K562 (cell line): Measurements from ENCODE around the gene PPL. TPM values are rescaled to one million over a fixed set of nuclear protein-coding genes. Genes with fewer than 3 reads are reported as not detected.

ENCODE experiments used
- ATAC-seq: fragments of 200-7000 bp; cut with Tn5 transposase; 3 replicates; pipeline ENCODE4 v1.9.1; 2020; ENCODE audit warnings: moderate library complexity
- BruUV-seq: library from RNA; stranded (reverse); fragments of 400-500 nt; replicated peaks from 2 replicates; lab custom pipeline; 2021; lab: Mats Ljungman, UMichigan
- CTCF ChIA-PET: fragments of 300-600 bp; formaldehyde crosslinking; extraction: SDS; loops from one replicate; lab custom pipeline; 2021; ENCODE audit warnings: low intra/inter-chr PET ratio; lab: Yijun Ruan, JAX
- POLR2A ChIA-PET: fragments of 300-600, 350-650 bp; sonication (Branson Sonifier 250); formaldehyde crosslinking; extraction: SDS; loops from one replicate; lab custom pipeline; 2021; ENCODE audit warnings: antibody characterized with exemption, inconsistent platforms; lab: Yijun Ruan, JAX
- DNase-seq, 4 experiments: peaks; one replicate each; pipeline versions ENCODE4 v3.0.0 to v3.0.0-alpha.2; 2011 to 2018; ENCODE audit warnings: low spot score in 3 of 4, mixed read lengths in 3 of 4; ENCODE audit errors: extremely low read depth in 1 of 4
- FAIRE-seq: peaks from 2 replicates; lab custom pipeline; 2011; peaks lifted over from hg19 to GRCh38; lab: Jason Lieb, UNC
- H2AFZ ChIP-seq: 2 replicates; pipeline ENCODE4 v1.6.0; 2011; ENCODE audit warnings: low read depth, low read length, control low read depth, inconsistent platforms
- H3K27ac ChIP-seq: fragments of 200-600 bp; 3 replicates; pipeline ENCODE4 v1.8.0; 2011; ENCODE audit warnings: low read depth, mild to moderate bottlenecking, control low read depth, inconsistent platforms, low read length, moderate library complexity, mixed read lengths; ENCODE audit errors: extremely low read depth
- H3K27me3 ChIP-seq, 2 experiments: fragments of 300-600 bp in 1 of 2; 2 replicates in 1 of 2; 3 replicates in 1 of 2; pipeline versions ENCODE4 v1.6.0 to v1.8.0; 2011; ENCODE audit warnings: inconsistent platforms in 2 of 2, low read length in 2 of 2, mild to moderate bottlenecking in 1 of 2, mixed read lengths in 1 of 2, moderate library complexity in 1 of 2; ENCODE audit not compliant: control insufficient read depth in 2 of 2, insufficient read depth in 2 of 2
- H3K36me3 ChIP-seq: fragments of 300-600 bp; 3 replicates; pipeline ENCODE4 v1.8.0; 2011; ENCODE audit warnings: mild to moderate bottlenecking, low read length, inconsistent platforms; ENCODE audit not compliant: control insufficient read depth, insufficient read depth
- H3K4me1 ChIP-seq, 2 experiments: fragments of 200-600 bp in 1 of 2; replicated peaks in 1 of 2; 2 replicates in 1 of 2; 3 replicates in 1 of 2; pipeline versions ENCODE4 v1.5.1 to v1.8.0; 2011; ENCODE audit warnings: inconsistent platforms in 2 of 2, low read length in 2 of 2, mild to moderate bottlenecking in 1 of 2, mixed read lengths in 1 of 2, moderate library complexity in 1 of 2; ENCODE audit not compliant: control insufficient read depth in 2 of 2, insufficient read depth in 2 of 2
- H3K4me2 ChIP-seq: 2 replicates; pipeline ENCODE4 v1.6.1; 2011; ENCODE audit warnings: low read length, control low read depth, inconsistent platforms, mixed read lengths; ENCODE audit not compliant: insufficient read depth
- H3K4me3 ChIP-seq: fragments of 200-600 bp; sonication (generic), shearing (Covaris generic); 2 replicates; pipeline ENCODE4 v1.5.1; 2016; ENCODE audit warnings: control low read depth, inconsistent platforms
- H3K79me2 ChIP-seq: fragments of 200-600 bp; 3 replicates; pipeline ENCODE4 v1.8.0; 2011; ENCODE audit warnings: low read length, inconsistent platforms; ENCODE audit not compliant: control insufficient read depth, insufficient read depth
- H3K9ac ChIP-seq, 2 experiments: 2 replicates each; pipeline versions ENCODE4 v1.6.0 to v1.6.1; 2011; ENCODE audit warnings: low read depth in 2 of 2, low read length in 2 of 2, control low read depth in 1 of 2, inconsistent platforms in 1 of 2, mild to moderate bottlenecking in 1 of 2, mixed read lengths in 1 of 2; ENCODE audit not compliant: insufficient read depth in 1 of 2
- H3K9me1 ChIP-seq: one replicate; pipeline ENCODE4 v1.6.0; 2011; ENCODE audit warnings: inconsistent platforms, mild to moderate bottlenecking, low read length, moderate library complexity; ENCODE audit not compliant: control insufficient read depth, insufficient read depth
- H3K9me3 ChIP-seq: replicated peaks from 2 replicates; pipeline ENCODE4 v1.5.1; 2011; ENCODE audit warnings: low read depth, low read length, inconsistent platforms; ENCODE audit not compliant: control insufficient read depth, insufficient read depth
- H4K20me1 ChIP-seq: replicated peaks from 2 replicates; pipeline ENCODE4 v1.6.1; 2011; ENCODE audit warnings: low read length, inconsistent platforms, mixed read lengths; ENCODE audit not compliant: control insufficient read depth, insufficient read depth
- CHD2 ChIP-seq: IDR thresholded peaks from 2 replicates; pipeline ENCODE4 v1.6.1; 2011; ENCODE audit warnings: low read depth, low read length
- DACH1 ChIP-seq: fragments of 450-650 bp; IDR thresholded peaks from 2 replicates; pipeline ENCODE4 v1.6.1; 2018; ENCODE audit not compliant: partially characterized antibody
- FOXA3 ChIP-seq, 2 experiments: fragments of 450-650 bp in 1 of 2; sonication (generic) in 1 of 2; formaldehyde crosslinking; IDR thresholded peaks in 1 of 2; conservative IDR thresholded peaks in 1 of 2; 2 replicates each; pipeline versions ENCODE4 v1.4.0 to v1.8.0; 2020 to 2022; ENCODE audit warnings: mild to moderate bottlenecking in 2 of 2, missing genetic modification reagents in 1 of 2
- JUN ChIP-seq, 2 experiments: sonication (generic) in 1 of 2; formaldehyde crosslinking in 1 of 2; IDR thresholded peaks; 2 replicates each; pipeline versions ENCODE4 v1.6.1 to v1.8.0; 2012 to 2022; ENCODE audit warnings: borderline replicate concordance in 2 of 2, mild to moderate bottlenecking in 2 of 2, improper control_type of control experiment in 1 of 2, low read depth in 1 of 2, low read length in 1 of 2, missing genetic modification reagents in 1 of 2
- MNT ChIP-seq, 2 experiments: fragments of 450-650 bp; conservative IDR thresholded peaks; 2 replicates each; pipeline ENCODE4 v1.6.1; 2017; ENCODE audit warnings: mild to moderate bottlenecking in 2 of 2, moderate library complexity in 2 of 2
- NUFIP1 ChIP-seq: fragments of 450-650 bp; IDR thresholded peaks from 2 replicates; pipeline ENCODE4 v1.6.1; 2018; ENCODE audit not compliant: partially characterized antibody
- SIRT6 ChIP-seq: IDR thresholded peaks from one replicate; pipeline ENCODE4 v1.6.1; 2012; ENCODE audit warnings: low read depth, mild to moderate bottlenecking, control low read depth, inconsistent platforms, low read length, moderate library complexity
- SOX6 ChIP-seq: fragments of 450-650 bp; IDR thresholded peaks from 2 replicates; pipeline ENCODE4 v1.6.1; 2014; ENCODE audit warnings: mild to moderate bottlenecking
- SRF ChIP-seq, 2 experiments: fragments of 250-450, 450-650 bp in 1 of 2; sonication (Bioruptor Pico) in 1 of 2; sonication (generic) in 1 of 2; formaldehyde crosslinking; IDR thresholded peaks; 2 replicates each; pipeline versions ENCODE4 v1.5.0 to v1.5.1; 2020 to 2022; ENCODE audit warnings: mild to moderate bottlenecking in 1 of 2, missing genetic modification reagents in 1 of 2
- TCF7 ChIP-seq: sonication (generic); IDR thresholded peaks from 2 replicates; pipeline ENCODE4 v1.6.1; 2016; ENCODE audit warnings: antibody characterized with exemption, borderline replicate concordance
- THRA ChIP-seq: fragments of 450-650 bp; IDR thresholded peaks from 2 replicates; pipeline ENCODE4 v1.6.1; 2017; ENCODE audit warnings: mild to moderate bottlenecking, moderate library complexity
- TRIM28 ChIP-seq: fragments of 450-650 bp; IDR thresholded peaks from 2 replicates; pipeline ENCODE4 v1.6.1; 2017
- ZBTB26 ChIP-seq: fragments of 450-650 bp; formaldehyde crosslinking; IDR thresholded peaks from 2 replicates; pipeline ENCODE4 v1.4.0; 2022; ENCODE audit warnings: missing genetic modification characterization
- ZC3H8 ChIP-seq: fragments of 450-650 bp; IDR thresholded peaks from 2 replicates; pipeline ENCODE4 v1.6.1; 2017
- ZNF277 ChIP-seq: fragments of 250-450 bp; sonication (Bioruptor Pico); IDR thresholded peaks from 2 replicates; pipeline ENCODE4 v1.8.0; 2022; ENCODE audit warnings: inconsistent platforms, mild to moderate bottlenecking, moderate library complexity, borderline replicate concordance
- ZNF3 ChIP-seq: fragments of 250-450 bp; sonication (Bioruptor Pico); IDR thresholded peaks from 2 replicates; pipeline ENCODE4 v1.5.0; 2021; ENCODE audit warnings: mild to moderate bottlenecking, moderate library complexity
- ZNF583 ChIP-seq: fragments of 250-450 bp; sonication (Bioruptor Pico); IDR thresholded peaks from 2 replicates; pipeline ENCODE4 v1.4.0; 2020
- ZNF644 ChIP-seq: fragments of 200-800 bp; sonication (Bioruptor generic); IDR thresholded peaks from 2 replicates; pipeline ENCODE4 v1.6.1; 2016; ENCODE audit warnings: low read depth, missing genetic modification characterization, missing compliant biosample characterization
- ZNF830 ChIP-seq: fragments of 250-450 bp; sonication (Bioruptor Pico); IDR thresholded peaks from 2 replicates; pipeline ENCODE4 v1.5.0; 2021; ENCODE audit warnings: mild to moderate bottlenecking
- WGBS: fragments of 100-300 bp; shearing (Covaris generic); methylation state at CpG from one replicate; pipeline ENCODE4 v1.1.6; 2016; ENCODE audit warnings: low coverage, mixed read lengths; ENCODE audit not compliant: insufficient coverage; ENCODE audit errors: missing lambda C conversion rate; 5-methylcytosine and 5-hydroxymethylcytosine counted together
- in situ Hi-C: fragments of 300-500 bp; cut with MboI; formaldehyde crosslinking; loops from 4 replicates; pipeline ENCODE4 v1.15.0; 2018; ENCODE audit warnings: inconsistent platforms, mixed read lengths
- intact Hi-C: fragments of 100-400 bp; cut with micrococcal nuclease; formaldehyde crosslinking; loops from 2 replicates; pipeline ENCODE4 v1.14.2; 2022
- polyA plus RNA-seq, 8 experiments: library from polyadenylated mRNA; depleted of rRNA in 4 of 8; stranded (reverse) in 5 of 8; unstranded in 3 of 8; fragments of >200 nt; fragmentation: Nextera tagmentation in 2 of 8; fragmentation: Illumina TruSeq in 1 of 8; extraction: Ambion mirVana in 2 of 8; extraction: Trizol in 1 of 8; gene quantifications; 2 replicates each; pipeline versions ENCODE4 v1.2.1 to v1.2.3, GENCODE V29; 2011 to 2014; ENCODE audit warnings: inconsistent platforms in 1 of 8, missing spikeins in 1 of 8
- total RNA-seq, 7 experiments: library from RNA; depleted of rRNA in 6 of 7; stranded (reverse); fragments of >200 nt in 6 of 7; fragmentation: Illumina TruSeq in 2 of 7; extraction: Trizol in 2 of 7; gene quantifications; 2 replicates each; pipeline versions ENCODE4 v1.2.1 to v1.2.3, GENCODE V29; 2011 to 2021; ENCODE audit warnings: low replicate concordance in 1 of 7

The PPL gene
- total and polyA plus RNA-seq, 9 of the 15 experiments (the other 6 are each of a cell fraction or from before 2014, with no cell fraction given) = 0.01 to 0.15 (median 0.07) TPM; not detected in 3

DNA sequence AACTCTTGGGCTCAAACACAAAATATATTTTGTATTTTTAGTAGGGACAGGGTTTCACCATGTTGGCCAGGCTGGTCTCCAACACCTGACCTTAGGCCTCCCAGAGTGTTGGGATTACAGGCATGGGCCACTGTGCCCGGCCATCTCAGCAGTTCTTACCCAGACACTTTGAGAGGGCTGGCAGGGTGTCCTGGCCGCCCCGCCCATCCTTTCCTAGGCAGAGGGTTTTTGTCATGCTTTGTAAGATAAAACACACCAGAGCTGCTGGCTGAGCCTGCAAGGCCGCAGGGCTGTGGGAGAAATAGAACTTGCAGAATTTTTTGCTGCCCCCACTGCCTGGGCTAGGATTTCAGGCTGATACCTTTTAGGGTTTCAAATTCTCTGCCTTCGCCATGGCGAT lies 8.7 kb downstream of the PPL start:
- Histone ChIP-seq H4K20me1 (peaks cover 9% of the 10 kb centered on the region; the same call in 1 of the 2 replicates), H3K4me3 (no peak overlapping the region), H3K4me1 (peaks cover 0 to 5% of the 10 kb centered on the region in 2 experiments; a peak in 2 of 5 replicates), H3K36me3 (no peaks in the 10 kb centered on the region), H3K27me3 (peaks cover 42 to 61% of the 10 kb centered on the region in 2 experiments), H3K9me3 (no peaks in the 10 kb centered on the region; the same call in 1 of the 2 replicates), H3K4me2 (no peak overlapping the region), H3K27ac (no peak overlapping the region), H3K9ac (no peak overlapping the region), H2AFZ (no peak overlapping the region), H3K79me2 (no peaks in the 10 kb centered on the region), H3K9me1 (no peaks in the 10 kb centered on the region)
- POLR2A ChIA-PET = no interaction called here
- ATAC-seq (no peak), FAIRE-seq (no peak), DNase-seq (no peak)
- CTCF ChIA-PET = no interaction called here
- intact Hi-C loops = no loop called here
- in situ Hi-C loops = no loop called here
- no TSS peak for BruUV-seq
- whole genome bisulfite sequencing = 2% methylated on average over 6 of the region's 6 CpGs
- TF ChIP-seq MNT (conservative IDR thresholded peaks at IDR 0.05) (no peak), SRF (CRISPR knock-in tag; IDR thresholded peaks at IDR 0.05) (no peak), ZC3H8 (no peak), TRIM28 (no peak), SOX6 (no peak), ZNF830 (CRISPR knock-in tag) (no peak), SIRT6 (no peak), FOXA3 (CRISPR knock-in tag; conservative IDR thresholded peaks at IDR 0.05 in 1 of 2, IDR thresholded peaks at IDR 0.05 in 1 of 2) (no peak), TCF7 (no peak), ZNF277 (CRISPR knock-in tag) (no peak), JUN (IDR thresholded peaks at IDR 0.05; ENCODE audit: borderline replicate concordance, low read depth, low read length) (no peak), JUN (CRISPR knock-in tag; IDR thresholded peaks at IDR 0.05; ENCODE audit: borderline replicate concordance) (no peak), NUFIP1 (no peak), THRA (no peak), ZNF583 (CRISPR knock-in tag) (no peak), CHD2 (no peak), ZBTB26 (CRISPR knock-in tag) (no peak), DACH1 (no peak), ZNF3 (CRISPR knock-in tag) (no peak), ZNF644 (no peak)
